GM10266 (cell line): ENCODE data around the gene TSKU.

Experiments
- DNase-seq: peaks from one replicate; pipeline ENCODE4 v3.0.0; 2012; ENCODE audit errors: extremely low spot score
- CTCF ChIP-seq: IDR thresholded peaks from 2 replicates; pipeline ENCODE4 v1.5.1; 2012; ENCODE audit warnings: mild to moderate bottlenecking, low read depth; ENCODE audit not compliant: control insufficient read depth, insufficient read depth; ENCODE audit errors: missing control alignments

The TSKU gene

GRCh38 chr11:76796511-76797198, 13.5 kb downstream of the TSKU start:
- TF ChIP-seq CTCF = no peak
- DNase-seq = no peak

GRCh38 chr11:76797341-76798201, 14.4 kb downstream of the TSKU start:
- DNase-seq = no peak
- TF ChIP-seq CTCF = no peak

- TF ChIP-seq CTCF = no peak
- no peak for DNase-seq
Observed at GRCh38 chr11:76798202-76798581, 15.0 kb downstream of the TSKU start.

GRCh38 chr11:76798671-76799065, 15.5 kb downstream of the TSKU start:
- no peak for DNase-seq
- no peak for TF ChIP-seq CTCF

GRCh38 chr11:76799066-76799804, 16.1 kb downstream of the TSKU start:
- peak; percentile 88 for DNase-seq
- TF ChIP-seq CTCF = peak; percentile 95

- no peak for DNase-seq
- no peak for TF ChIP-seq CTCF
Observed at GRCh38 chr11:76800466-76801200, 17.5 kb downstream of the TSKU start.
